T-helper 1 cell (primary cell): ENCODE data around the gene OR51B5.
A peak's percentile ranks its signal among the peaks of the same experiment; 100 is the strongest.
"Not testable (repeated sequence)": the region's sequence is repeated elsewhere in the genome, so short reads cannot be mapped to it uniquely, and the experiment has no call there.

ENCODE experiments used
- DNase-seq, 5 donors: peaks; one replicate each; pipeline ENCODE4 v3.0.0-alpha.2; 2012 to 2020
- total RNA-seq, 4 donors: gene quantifications; one replicate each; lab custom pipeline; 2026; lab: John Stamatoyannopoulos, UW

OR51B5 gene, protein sequence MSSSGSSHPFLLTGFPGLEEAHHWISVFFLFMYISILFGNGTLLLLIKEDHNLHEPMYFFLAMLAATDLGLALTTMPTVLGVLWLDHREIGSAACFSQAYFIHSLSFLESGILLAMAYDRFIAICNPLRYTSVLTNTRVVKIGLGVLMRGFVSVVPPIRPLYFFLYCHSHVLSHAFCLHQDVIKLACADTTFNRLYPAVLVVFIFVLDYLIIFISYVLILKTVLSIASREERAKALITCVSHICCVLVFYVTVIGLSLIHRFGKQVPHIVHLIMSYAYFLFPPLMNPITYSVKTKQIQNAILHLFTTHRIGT
- 0 reads per million in 4 donors for total RNA-seq

DNA sequence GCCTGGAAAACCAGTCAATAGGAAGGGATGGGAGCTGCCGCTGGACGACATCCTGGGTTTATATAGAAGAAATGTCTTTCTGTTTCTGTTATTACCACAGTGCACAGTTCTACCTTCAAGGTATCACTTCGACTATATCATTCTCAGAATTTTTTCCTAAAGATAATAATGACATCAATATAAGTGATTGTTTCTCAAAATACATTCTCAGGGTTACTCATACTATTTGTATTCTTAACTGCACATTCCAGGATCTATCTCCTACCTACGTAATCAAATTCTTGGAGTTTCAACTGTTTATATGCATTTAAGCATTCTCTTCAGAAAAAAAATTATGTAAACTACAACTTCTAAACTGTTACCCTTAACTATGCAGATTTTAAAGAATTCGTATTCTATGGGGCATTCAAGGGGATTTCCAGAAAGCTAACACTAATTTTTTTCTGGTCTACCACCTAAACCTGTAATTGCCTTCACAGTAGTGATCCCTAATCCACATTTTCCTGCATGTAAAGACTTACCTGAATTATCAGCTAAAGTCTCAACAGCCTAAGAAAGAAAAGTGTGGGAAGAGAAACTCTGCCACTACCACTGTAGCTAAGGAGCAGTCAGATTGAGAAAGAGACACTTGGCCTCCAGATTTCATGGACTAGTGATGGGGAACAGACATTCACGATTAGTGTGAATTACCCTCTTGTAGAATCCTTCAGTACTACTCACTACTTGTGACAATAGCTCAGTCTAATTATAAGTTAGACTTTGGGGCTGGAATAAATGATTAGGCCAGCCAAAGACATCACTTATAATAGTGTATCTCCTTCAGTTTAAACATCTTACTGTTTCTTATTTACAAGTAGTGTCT, at the start of gene OR51B5:
TSS of gene OR51B5 (minus strand) at position 51 of the 862 bp plus-strand sequence. CDS start at position 51, 0 bp downstream.
- no peak for DNase-seq

- DNase-seq = no peak
These were observed 46.9 kb upstream of the OR51B5 start for GRCh38 chr11:5390210-5390609.

GRCh38 chr11:5384335-5384734, 41.0 kb upstream of the OR51B5 start:
- no peak for DNase-seq

- DNase-seq = no peak
These were observed 40.3 kb upstream of the OR51B5 start, which contains the start of gene OR51M1 for GRCh38 chr11:5383576-5383975. Gene OR51M1 (plus strand): TSS chr11:5383812. CDS start chr11:5389399, 5,587 bp downstream.

DNA sequence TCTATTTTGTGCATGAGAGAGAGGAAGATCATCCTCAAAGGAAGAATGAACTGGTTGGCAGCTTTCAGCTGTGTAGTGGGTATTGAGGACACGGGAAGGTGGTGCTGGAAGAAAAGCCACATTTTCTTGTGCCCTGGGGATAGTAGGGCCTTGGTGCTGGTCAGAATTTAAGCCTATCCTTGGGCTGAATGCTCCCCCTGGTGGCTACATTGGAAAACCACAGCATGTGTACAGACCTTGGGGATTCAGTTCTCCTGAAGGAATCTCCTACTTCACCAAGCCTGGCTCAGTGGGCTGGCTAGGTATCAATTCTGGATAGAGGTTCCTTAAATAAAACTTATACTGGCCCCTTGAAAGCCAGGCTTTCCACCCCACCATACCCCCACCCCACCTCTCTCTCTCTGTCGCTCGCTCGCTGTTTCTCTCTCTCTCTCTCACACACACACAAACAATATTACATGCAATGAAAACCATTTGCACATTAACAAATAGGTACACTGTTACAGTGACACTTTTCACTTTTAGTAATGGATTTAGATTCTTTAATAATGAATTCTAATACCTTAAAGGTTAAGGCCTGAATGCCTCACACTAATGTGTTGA, 37.5 kb upstream of the OR51B5 start:
- DNase-seq = peak in 1 of 5 donors; percentile 11

- no peak for DNase-seq
These were observed 26.5 kb upstream of the OR51B5 start for GRCh38 chr11:5369789-5370188.

GRCh38 chr11:5368502-5369043, 25.2 kb upstream of the OR51B5 start:
- DNase-seq = no peak

DNA sequence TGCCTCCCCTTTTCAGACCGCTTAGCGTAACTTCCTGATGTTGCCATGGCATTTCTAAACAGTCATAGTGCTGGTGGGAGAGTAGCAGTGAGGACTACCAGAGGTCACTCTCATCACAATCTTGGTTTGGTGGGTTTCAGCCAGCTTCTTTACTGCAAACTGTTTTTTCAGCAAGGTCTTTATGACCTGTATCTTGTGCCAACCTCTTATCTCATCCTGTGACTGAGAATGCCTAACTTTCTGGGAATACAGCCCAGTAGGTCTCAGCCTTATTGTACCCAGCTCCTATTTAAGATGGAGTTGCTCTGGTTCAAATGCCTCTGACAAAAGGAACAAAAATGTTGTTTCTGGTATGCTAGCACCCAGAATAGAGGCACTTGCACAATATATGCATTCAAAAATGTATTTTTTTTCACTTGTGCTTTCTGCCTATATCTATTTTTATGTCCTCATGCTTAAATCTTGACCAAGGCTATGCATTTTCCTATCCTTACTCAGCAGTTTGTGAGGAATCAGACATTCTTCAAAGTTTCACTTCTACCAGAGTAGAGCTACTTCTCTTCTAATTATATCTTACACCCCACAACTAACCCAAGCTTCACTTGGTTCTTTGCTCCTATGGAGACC, 24.2 kb upstream of the OR51B5 start:
- DNase-seq = no peak

- no peak for DNase-seq
These were observed 23.5 kb upstream of the OR51B5 start for GRCh38 chr11:5366856-5367255.

DNA sequence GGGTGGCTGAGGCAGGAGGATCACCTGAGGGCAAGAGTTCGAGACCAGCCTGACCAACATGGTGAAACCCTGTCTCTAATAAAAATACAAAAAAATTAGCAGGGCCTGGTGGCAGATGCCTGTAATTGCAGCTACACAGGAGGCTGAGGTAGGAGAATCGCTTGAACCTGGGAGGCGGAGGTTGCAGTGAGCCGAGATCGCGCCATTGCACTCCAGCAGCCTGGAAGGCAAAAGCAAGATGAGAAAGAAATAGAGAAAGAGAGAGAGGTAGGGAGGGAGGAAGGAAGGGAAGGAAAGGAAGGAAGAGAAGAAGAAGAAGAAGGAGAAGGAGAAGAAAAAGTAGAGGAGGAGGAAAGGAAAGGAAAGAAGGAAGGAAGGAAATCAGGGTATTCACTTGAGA, 23.0 kb upstream of the OR51B5 start:
- DNase-seq = not testable (repeated sequence)

GRCh38 chr11:5364214-5364613, 20.9 kb upstream of the OR51B5 start:
- DNase-seq = no peak

DNA sequence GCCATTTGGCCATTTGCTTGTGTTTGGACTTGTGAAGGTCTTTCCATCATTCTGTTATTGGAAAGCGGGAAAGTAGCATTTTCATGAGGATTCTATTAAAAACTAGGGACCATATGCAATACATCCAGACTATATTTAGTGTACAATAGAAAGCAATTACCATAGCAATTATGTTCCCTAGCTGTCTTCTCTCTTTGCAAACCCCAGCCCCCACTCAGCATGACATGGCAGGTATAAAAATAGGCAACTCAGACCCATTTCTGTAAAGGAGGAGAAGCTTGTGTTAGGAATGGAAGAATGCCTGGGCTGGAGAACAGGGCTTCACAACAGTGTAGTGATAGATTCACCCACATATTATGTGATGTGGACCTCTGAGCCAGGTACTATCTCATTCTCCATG, 20.4 kb upstream of the OR51B5 start:
- no peak for DNase-seq

GRCh38 chr11:5362017-5362625, 18.8 kb upstream of the OR51B5 start:
- DNase-seq = no peak

- DNase-seq = not testable (repeated sequence)
These were observed 12.7 kb upstream of the OR51B5 start for GRCh38 chr11:5356031-5356430.

- no peak for DNase-seq
These were observed 7.9 kb upstream of the OR51B5 start, which contains the start of gene OR51B6 for GRCh38 chr11:5351208-5351607. Gene OR51B6 (plus strand): TSS chr11:5351508. CDS start chr11:5351508, 0 bp downstream.

GRCh38 chr11:5349550-5349949, 6.2 kb upstream of the OR51B5 start:
- DNase-seq = no peak

DNA sequence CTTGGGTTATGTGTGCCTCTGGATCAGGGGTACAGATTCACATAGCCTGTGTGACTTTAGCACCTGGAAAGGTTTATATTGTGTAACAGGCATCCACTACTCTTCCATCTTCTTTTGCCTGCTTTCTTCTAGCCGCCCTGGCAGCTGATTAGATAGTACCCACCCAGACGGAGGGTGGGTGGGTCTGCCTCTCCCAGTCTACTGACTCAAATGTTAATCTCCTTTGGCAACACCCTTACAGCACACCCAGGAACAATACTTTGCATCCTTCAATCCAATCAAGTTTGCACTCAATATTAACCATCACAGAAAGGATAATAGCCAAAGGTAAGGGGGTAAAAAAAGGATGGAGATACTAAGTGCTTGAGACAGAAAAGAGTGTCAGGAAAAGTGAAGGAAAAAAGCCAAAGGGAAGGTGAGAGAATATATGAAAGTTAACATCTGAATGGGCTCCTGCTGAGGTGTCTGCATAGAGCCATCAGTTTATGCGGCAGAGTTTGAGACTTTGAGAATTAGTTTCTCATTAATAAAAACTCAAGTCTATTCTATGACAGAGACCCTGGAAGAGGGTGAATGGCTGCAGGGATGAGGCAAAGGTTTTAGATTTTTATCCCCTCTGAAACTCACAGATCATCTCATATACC, 5.3 kb upstream of the OR51B5 start:
- no peak for DNase-seq

DNA sequence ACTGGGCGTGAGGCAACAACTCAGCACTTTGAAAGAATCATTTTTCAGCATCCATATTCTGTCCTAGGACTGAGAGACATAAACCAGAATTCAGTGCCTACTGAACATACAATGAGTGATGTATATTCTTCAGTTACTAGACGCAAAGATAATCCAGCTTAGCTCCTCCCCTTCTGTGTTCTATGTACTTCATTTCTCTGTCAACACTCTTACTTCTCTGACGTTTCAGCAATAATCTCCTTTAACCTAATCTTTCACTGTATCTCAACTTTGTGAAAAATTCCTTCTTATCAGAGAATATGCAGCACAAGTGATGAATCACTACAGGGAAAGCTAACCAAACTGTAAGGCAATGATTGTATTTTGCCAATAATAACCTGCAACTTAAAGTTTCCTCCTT, 2.5 kb upstream of the OR51B5 start:
- no peak for DNase-seq

DNA sequence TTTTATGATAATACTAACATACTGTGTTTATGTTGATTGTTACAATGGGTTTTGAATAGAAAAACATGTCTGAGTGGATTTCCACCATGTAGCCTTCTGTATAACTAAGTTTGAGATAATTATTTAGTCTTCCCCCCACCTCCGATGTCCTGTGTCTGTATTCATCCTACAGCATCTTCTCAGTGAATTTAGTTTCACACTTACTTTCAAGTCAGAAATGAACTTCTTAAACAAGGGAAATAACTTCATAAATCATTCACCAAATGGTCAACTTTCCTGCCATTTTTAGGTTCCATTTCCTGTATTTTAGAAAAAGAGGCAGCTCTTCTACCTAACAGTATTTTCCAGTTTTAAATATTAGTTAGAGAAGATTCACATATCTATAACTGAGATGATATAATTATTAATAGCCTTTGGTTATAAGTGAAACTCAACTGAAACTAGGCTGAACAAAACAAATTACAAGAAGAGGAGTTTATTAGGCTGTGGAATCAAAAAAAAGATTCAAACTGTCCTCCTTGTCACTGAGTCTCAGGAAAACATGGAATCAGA, 3.5 kb downstream of the OR51B5 start:
- DNase-seq = no peak

DNA sequence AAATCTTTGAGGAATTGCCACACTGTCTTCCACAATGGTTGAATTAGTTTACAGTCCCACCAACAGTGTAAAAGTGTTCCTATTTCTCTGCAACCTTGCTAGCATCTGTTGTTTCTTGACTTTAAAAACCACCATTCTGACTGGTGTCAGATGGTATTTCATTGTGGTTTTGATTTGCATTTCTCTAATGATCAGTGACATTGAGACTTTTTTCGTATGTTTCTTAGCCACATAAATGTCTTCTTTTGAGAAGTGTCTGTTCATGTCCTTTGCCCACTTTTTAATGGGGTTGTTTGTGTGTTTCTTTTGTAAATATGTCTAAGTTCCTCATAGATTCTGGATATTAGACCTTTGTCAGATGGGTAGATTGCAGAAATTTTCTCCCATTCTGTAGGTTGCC, 6.1 kb downstream of the OR51B5 start:
- not testable (repeated sequence) for DNase-seq

DNA sequence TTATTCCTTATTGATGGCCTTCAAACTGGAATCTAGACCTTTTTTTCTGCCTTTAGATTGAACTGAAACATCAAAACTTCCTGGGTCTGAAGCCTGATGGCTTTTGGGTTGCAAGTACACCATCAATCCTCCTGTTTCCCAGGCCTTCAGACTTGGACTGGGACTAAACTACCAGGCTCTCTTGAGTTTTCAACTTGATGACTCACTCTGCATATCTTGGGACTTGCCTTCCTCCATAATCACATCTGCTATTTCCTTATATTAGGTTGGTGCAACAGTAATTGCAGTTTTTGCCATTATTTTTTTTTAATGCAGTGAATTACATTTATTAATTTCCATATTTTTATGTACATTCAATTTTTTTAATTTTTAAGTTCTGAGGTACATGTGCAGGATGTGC, 7.0 kb downstream of the OR51B5 start:
- no peak for DNase-seq
